AG09309 (cell line): ENCODE data around the gene RNF208.

ENCODE experiments used
- DNase-seq: peaks from one replicate; pipeline ENCODE4 v3.0.0-alpha.2; 2010; ENCODE audit warnings: low read depth
- H3K4me3 ChIP-seq: 2 replicates; pipeline ENCODE4 v1.5.1; 2011; ENCODE audit warnings: mild to moderate bottlenecking, low read depth, low read length, moderate library complexity; ENCODE audit not compliant: control insufficient read depth
- TF ChIP-seq, protein P1 (sequence below): IDR thresholded peaks from 2 replicates; pipeline ENCODE4 v1.5.1; 2011; ENCODE audit warnings: mild to moderate bottlenecking, low read depth, low read length, inconsistent platforms; ENCODE audit not compliant: insufficient read depth, control insufficient read depth; ENCODE audit errors: missing control alignments

RNF208 gene

GRCh38 chr9:137170486-137171148, 51.4 kb downstream of the RNF208 start:
- H3K4me3 ChIP-seq, result no peak overlapping the region
- no peak for DNase-seq
- TF ChIP-seq, protein P1, sequence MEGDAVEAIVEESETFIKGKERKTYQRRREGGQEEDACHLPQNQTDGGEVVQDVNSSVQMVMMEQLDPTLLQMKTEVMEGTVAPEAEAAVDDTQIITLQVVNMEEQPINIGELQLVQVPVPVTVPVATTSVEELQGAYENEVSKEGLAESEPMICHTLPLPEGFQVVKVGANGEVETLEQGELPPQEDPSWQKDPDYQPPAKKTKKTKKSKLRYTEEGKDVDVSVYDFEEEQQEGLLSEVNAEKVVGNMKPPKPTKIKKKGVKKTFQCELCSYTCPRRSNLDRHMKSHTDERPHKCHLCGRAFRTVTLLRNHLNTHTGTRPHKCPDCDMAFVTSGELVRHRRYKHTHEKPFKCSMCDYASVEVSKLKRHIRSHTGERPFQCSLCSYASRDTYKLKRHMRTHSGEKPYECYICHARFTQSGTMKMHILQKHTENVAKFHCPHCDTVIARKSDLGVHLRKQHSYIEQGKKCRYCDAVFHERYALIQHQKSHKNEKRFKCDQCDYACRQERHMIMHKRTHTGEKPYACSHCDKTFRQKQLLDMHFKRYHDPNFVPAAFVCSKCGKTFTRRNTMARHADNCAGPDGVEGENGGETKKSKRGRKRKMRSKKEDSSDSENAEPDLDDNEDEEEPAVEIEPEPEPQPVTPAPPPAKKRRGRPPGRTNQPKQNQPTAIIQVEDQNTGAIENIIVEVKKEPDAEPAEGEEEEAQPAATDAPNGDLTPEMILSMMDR, result no peak
